ENCODE data around the gene ENTREP3.

DNA sequence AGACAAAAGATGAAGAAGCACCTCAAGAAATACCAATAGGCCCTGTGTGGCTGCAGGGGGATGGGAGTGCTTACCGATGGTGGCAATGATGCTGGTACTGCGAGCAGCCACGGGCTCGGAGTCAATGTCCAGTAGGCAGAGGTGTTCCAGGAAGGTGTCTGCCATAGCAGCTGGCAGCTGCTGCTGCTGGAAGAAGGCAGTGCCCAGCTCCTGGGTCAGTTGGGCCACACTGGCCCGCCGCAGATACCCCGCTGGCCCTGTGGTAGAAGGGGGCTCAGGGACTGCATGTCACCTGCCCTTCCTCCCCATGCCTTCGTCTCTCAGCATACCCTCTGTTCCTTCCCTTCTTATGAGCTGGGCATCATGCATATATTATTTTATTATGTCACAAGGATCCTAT lies 44.7 kb upstream of the ENTREP3 start:
- TF ChIP-seq CTCF (IDR thresholded peaks at IDR 0.05), result no peak
- TF ChIP-seq POLR2A (IDR thresholded peaks at IDR 0.05), result no peak
